Activated CD4-positive, alpha-beta T cell treated with anti-CD3 and anti-CD28 coated beads, Interleukin-2, amount 10 ng/mL, durations not matched to agents 7 days and 5 days (primary cell): ENCODE data around the gene LTBP2. TPM values are rescaled to one million over a fixed set of nuclear protein-coding genes. Genes with fewer than 3 reads are reported as not detected.

Experiments
- CTCF ChIA-PET: fragments of 350-600 bp; sonication (Branson Sonifier 250); formaldehyde crosslinking; loops from one replicate; lab custom pipeline; 2021; ENCODE audit warnings: antibody characterized with exemption; lab: Charles Lee
- POLR2A ChIA-PET: fragments of 350-600 bp; sonication (Branson Sonifier 250); formaldehyde crosslinking; loops from one replicate; lab custom pipeline; 2021; ENCODE audit warnings: antibody characterized with exemption; lab: Charles Lee
- DNase-seq: peaks from one replicate; pipeline ENCODE4 v3.0.0-alpha.2; 2020
- H3K27ac Mint-ChIP-seq: one replicate; pipeline ENCODE4 v1.8.0; 2021; ENCODE audit warnings: mild to moderate bottlenecking, moderate library complexity, mixed read lengths
- H3K27me3 Mint-ChIP-seq: one replicate; pipeline ENCODE4 v1.8.0; 2021; ENCODE audit warnings: mixed read lengths
- H3K36me3 Mint-ChIP-seq: one replicate; pipeline ENCODE4 v1.8.0; 2021; ENCODE audit warnings: low read depth, mixed read lengths
- H3K4me1 Mint-ChIP-seq: one replicate; pipeline ENCODE4 v1.8.0; 2021; ENCODE audit warnings: mixed read lengths
- H3K4me3 Mint-ChIP-seq: one replicate; pipeline ENCODE4 v1.8.0; 2021; ENCODE audit warnings: mild to moderate bottlenecking, moderate library complexity, mixed read lengths
- H3K9me3 Mint-ChIP-seq: one replicate; pipeline ENCODE4 v1.8.0; 2021; ENCODE audit warnings: mixed read lengths
- total RNA-seq, 2 experiments: library from RNA; stranded (reverse); gene quantifications; one replicate each; pipeline ENCODE4 v1.2.3, GENCODE V29; 2021

LTBP2 gene
- total RNA-seq, 2 experiments from 2014 or later = 0.05 to 0.12 TPM

GRCh38 chr14:74571901-74572725 lies 39.9 kb downstream of the LTBP2 start:
- CTCF ChIA-PET = interaction anchor here (1.0 to 2.6 kb wide), 5 partner anchors 11 to 333 kb away, joined by 3 to 7 read pairs (median 4); no protein-coding TSS in a partner anchor
- H3K9me3 Mint-ChIP-seq = no peaks in the 10 kb centered on the region
- H3K27ac Mint-ChIP-seq = no peak overlapping the region
- POLR2A ChIA-PET = no interaction called here
- DNase-seq = no peak
- H3K4me3 Mint-ChIP-seq = no peak overlapping the region
- peaks cover 32% of the 10 kb centered on the region for H3K4me1 Mint-ChIP-seq
- no peaks in the 10 kb centered on the region for H3K36me3 Mint-ChIP-seq
- peaks cover 31% of the 10 kb centered on the region for H3K27me3 Mint-ChIP-seq

GRCh38 chr14:74571441-74571841 lies 40.6 kb downstream of the LTBP2 start:
- CTCF ChIA-PET = interaction anchor here (0.7 to 1.7 kb wide), 2 partner anchors 19 to 333 kb away, joined by 3 to 4 read pairs; no protein-coding TSS in a partner anchor
- Mint-ChIP-seq H3K4me3 (no peak overlapping the region), H3K9me3 (no peaks in the 10 kb centered on the region), H3K36me3 (no peaks in the 10 kb centered on the region), H3K27ac (no peak overlapping the region), H3K27me3 (peaks cover 27% of the 10 kb centered on the region), H3K4me1 (peaks cover 32% of the 10 kb centered on the region)
- no peak for DNase-seq
- POLR2A ChIA-PET = no interaction called here

GRCh38 chr14:74570696-74571095 lies 41.3 kb downstream of the LTBP2 start:
- Mint-ChIP-seq H3K4me1 (peaks cover 32% of the 10 kb centered on the region), H3K27ac (no peak overlapping the region), H3K36me3 (no peaks in the 10 kb centered on the region), H3K9me3 (no peaks in the 10 kb centered on the region), H3K4me3 (no peak overlapping the region), H3K27me3 (peaks cover 28% of the 10 kb centered on the region)
- ChIA-PET CTCF (interaction anchor here (0.7 to 1.7 kb wide), 2 partner anchors 18 to 334 kb away, joined by 3 to 4 read pairs; no protein-coding TSS in a partner anchor), POLR2A (no interaction called here)
- DNase-seq = no peak

GRCh38 chr14:74569806-74570591 lies 42.0 kb downstream of the LTBP2 start:
- ChIA-PET CTCF (interaction anchor here (0.6 to 1.0 kb wide), 2 partner anchors 42 to 700 kb away, joined by 3 to 4 read pairs; partner anchors contain the start of gene LTBP2), POLR2A (no interaction called here)
- Mint-ChIP-seq H3K4me3 (no peak overlapping the region), H3K27me3 (peaks cover 28% of the 10 kb centered on the region), H3K27ac (no peak overlapping the region), H3K36me3 (no peaks in the 10 kb centered on the region), H3K4me1 (peaks cover 30% of the 10 kb centered on the region), H3K9me3 (no peaks in the 10 kb centered on the region)
- DNase-seq = no peak

- no peak for DNase-seq
- POLR2A ChIA-PET = no interaction called here
- peaks cover 24% of the 10 kb centered on the region for H3K4me1 Mint-ChIP-seq
- no peaks in the 10 kb centered on the region for H3K9me3 Mint-ChIP-seq
- H3K4me3 Mint-ChIP-seq = no peak overlapping the region
- H3K27me3 Mint-ChIP-seq = peaks cover 28% of the 10 kb centered on the region
- H3K27ac Mint-ChIP-seq = no peak overlapping the region
- H3K36me3 Mint-ChIP-seq = no peaks in the 10 kb centered on the region
- CTCF ChIA-PET = interaction anchor here (0.6 to 1.0 kb wide), 2 partner anchors 43 to 700 kb away, joined by 3 to 4 read pairs; partner anchors contain the start of gene LTBP2
Observed at GRCh38 chr14:74569387-74569786, 42.6 kb downstream of the LTBP2 start.

GRCh38 chr14:74568911-74569310 lies 43.1 kb downstream of the LTBP2 start:
- H3K9me3 Mint-ChIP-seq = no peaks in the 10 kb centered on the region
- H3K36me3 Mint-ChIP-seq = no peaks in the 10 kb centered on the region
- POLR2A ChIA-PET = no interaction called here
- H3K4me3 Mint-ChIP-seq = no peak overlapping the region
- CTCF ChIA-PET = interaction anchor here (1.0 kb wide), 1 partner anchor 43 kb away, joined by 3 read pairs; the partner anchor contains the start of gene LTBP2
- no peak for DNase-seq
- H3K27ac Mint-ChIP-seq = no peak overlapping the region
- peaks cover 28% of the 10 kb centered on the region for H3K27me3 Mint-ChIP-seq
- H3K4me1 Mint-ChIP-seq = peaks cover 19% of the 10 kb centered on the region

GRCh38 chr14:74568380-74568649 lies 43.7 kb downstream of the LTBP2 start:
- Mint-ChIP-seq H3K4me3 (no peak overlapping the region), H3K4me1 (peaks cover 13% of the 10 kb centered on the region), H3K36me3 (no peaks in the 10 kb centered on the region), H3K27ac (peak overlapping the region; percentile 47), H3K9me3 (no peaks in the 10 kb centered on the region), H3K27me3 (peaks cover 28% of the 10 kb centered on the region)
- no peak for DNase-seq
- ChIA-PET POLR2A (no interaction called here), CTCF (no interaction called here)

- Mint-ChIP-seq H3K4me1 (peaks cover 13% of the 10 kb centered on the region), H3K27me3 (peaks cover 25% of the 10 kb centered on the region), H3K9me3 (no peaks in the 10 kb centered on the region), H3K27ac (peak overlapping the region; percentile 47), H3K36me3 (no peaks in the 10 kb centered on the region), H3K4me3 (no peak overlapping the region)
- ChIA-PET POLR2A (no interaction called here), CTCF (interaction anchor here (0.6 kb wide), 1 partner anchor 375 kb away, joined by 3 read pairs; no protein-coding TSS in a partner anchor)
- DNase-seq = no peak
Observed at GRCh38 chr14:74567646-74568379, 44.2 kb downstream of the LTBP2 start.

GRCh38 chr14:74567219-74567618 lies 44.8 kb downstream of the LTBP2 start:
- Mint-ChIP-seq H3K27ac (no peak overlapping the region), H3K4me1 (peaks cover 10% of the 10 kb centered on the region), H3K4me3 (no peak overlapping the region), H3K27me3 (peaks cover 23% of the 10 kb centered on the region), H3K36me3 (no peaks in the 10 kb centered on the region), H3K9me3 (no peaks in the 10 kb centered on the region)
- DNase-seq = no peak
- CTCF ChIA-PET = interaction anchor here (0.6 to 1.5 kb wide), 2 partner anchors 8 to 374 kb away, joined by 3 to 4 read pairs; no protein-coding TSS in a partner anchor
- POLR2A ChIA-PET = no interaction called here

GRCh38 chr14:74566174-74567141 lies 45.6 kb downstream of the LTBP2 start:
- H3K9me3 Mint-ChIP-seq = no peaks in the 10 kb centered on the region
- peaks cover 18% of the 10 kb centered on the region for H3K27me3 Mint-ChIP-seq
- POLR2A ChIA-PET = no interaction called here
- no peak overlapping the region for H3K4me3 Mint-ChIP-seq
- H3K4me1 Mint-ChIP-seq = peaks cover 3% of the 10 kb centered on the region
- no peak overlapping the region for H3K27ac Mint-ChIP-seq
- H3K36me3 Mint-ChIP-seq = no peaks in the 10 kb centered on the region
- DNase-seq = no peak
- CTCF ChIA-PET = interaction anchor here (1.0 to 1.5 kb wide), 2 partner anchors 9 to 60 kb away, joined by 3 to 4 read pairs; no protein-coding TSS in a partner anchor

- Mint-ChIP-seq H3K36me3 (no peaks in the 10 kb centered on the region), H3K4me3 (no peak overlapping the region), H3K27me3 (peaks cover 11% of the 10 kb centered on the region), H3K4me1 (no peaks in the 10 kb centered on the region), H3K9me3 (no peaks in the 10 kb centered on the region), H3K27ac (no peak overlapping the region)
- no peak for DNase-seq
- POLR2A ChIA-PET = no interaction called here
- CTCF ChIA-PET = interaction anchor here (1.1 kb wide), 1 partner anchor 49 kb away, joined by 3 read pairs; no protein-coding TSS in a partner anchor
Observed at GRCh38 chr14:74563586-74564159, 48.4 kb downstream of the LTBP2 start.
